NB4 (cell line): ENCODE results near the gene LSM3.

Source experiments
- POLR2A ChIP-seq: IDR thresholded peaks from 2 replicates; pipeline ENCODE4 v1.6.1; 2011; ENCODE audit warnings: mild to moderate bottlenecking; ENCODE audit not compliant: insufficient read length; ENCODE audit errors: extremely low read depth
- TF ChIP-seq, protein P1 (sequence below): IDR thresholded peaks from 2 replicates; pipeline ENCODE4 v1.6.1; 2011; ENCODE audit warnings: low read depth, low read length
- TF ChIP-seq, protein P2 (sequence below): IDR thresholded peaks from one replicate; pipeline ENCODE4 v1.5.1; 2012; ENCODE audit warnings: low read depth, low read length

DNA sequence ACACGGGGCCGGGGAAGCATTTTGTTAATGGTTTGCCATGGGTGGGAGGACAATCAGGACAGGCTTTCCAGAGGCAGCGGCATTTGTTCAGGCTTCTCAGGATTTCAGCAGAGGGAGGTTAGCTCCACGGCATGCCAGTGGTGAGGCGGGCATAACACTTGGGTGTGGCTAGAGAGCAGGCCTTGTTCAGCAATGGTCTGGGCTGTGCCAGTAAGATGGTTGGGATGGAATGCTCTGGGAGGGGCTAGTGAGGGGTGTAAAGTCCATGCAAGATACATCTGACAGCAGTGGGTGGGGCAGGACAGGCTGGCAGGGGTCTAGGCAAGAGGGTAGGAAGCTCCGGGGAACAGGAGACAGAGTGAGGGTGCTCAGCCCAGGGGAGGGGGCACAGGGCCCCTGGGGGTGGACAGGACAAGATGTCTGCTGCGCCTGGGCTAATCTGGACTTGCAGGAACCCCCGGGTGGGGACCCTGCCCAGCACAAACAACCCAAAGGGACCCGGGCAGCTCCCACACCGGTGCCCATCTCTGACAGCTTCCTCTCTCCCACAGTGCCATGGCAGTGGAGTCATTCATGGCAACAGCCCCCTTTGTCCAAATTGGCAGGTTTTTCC is 45.3 kb upstream of the LSM3 start:
- TF ChIP-seq, protein P1, sequence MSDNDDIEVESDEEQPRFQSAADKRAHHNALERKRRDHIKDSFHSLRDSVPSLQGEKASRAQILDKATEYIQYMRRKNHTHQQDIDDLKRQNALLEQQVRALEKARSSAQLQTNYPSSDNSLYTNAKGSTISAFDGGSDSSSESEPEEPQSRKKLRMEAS = no peak
- TF ChIP-seq POLR2A = no peak
- TF ChIP-seq, protein P2, sequence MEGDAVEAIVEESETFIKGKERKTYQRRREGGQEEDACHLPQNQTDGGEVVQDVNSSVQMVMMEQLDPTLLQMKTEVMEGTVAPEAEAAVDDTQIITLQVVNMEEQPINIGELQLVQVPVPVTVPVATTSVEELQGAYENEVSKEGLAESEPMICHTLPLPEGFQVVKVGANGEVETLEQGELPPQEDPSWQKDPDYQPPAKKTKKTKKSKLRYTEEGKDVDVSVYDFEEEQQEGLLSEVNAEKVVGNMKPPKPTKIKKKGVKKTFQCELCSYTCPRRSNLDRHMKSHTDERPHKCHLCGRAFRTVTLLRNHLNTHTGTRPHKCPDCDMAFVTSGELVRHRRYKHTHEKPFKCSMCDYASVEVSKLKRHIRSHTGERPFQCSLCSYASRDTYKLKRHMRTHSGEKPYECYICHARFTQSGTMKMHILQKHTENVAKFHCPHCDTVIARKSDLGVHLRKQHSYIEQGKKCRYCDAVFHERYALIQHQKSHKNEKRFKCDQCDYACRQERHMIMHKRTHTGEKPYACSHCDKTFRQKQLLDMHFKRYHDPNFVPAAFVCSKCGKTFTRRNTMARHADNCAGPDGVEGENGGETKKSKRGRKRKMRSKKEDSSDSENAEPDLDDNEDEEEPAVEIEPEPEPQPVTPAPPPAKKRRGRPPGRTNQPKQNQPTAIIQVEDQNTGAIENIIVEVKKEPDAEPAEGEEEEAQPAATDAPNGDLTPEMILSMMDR = no peak
